GM12892 (cell line): ENCODE measurements around the gene AWAT2.

Experiments
- POLR2A ChIP-seq: IDR thresholded peaks from 2 replicates; pipeline ENCODE4 v1.6.1; 2011; ENCODE audit warnings: low read depth, low read length, control low read depth
- POLR2AphosphoS5 ChIP-seq: IDR thresholded peaks from 2 replicates; pipeline ENCODE4 v1.6.1; 2011; ENCODE audit warnings: low read depth, low read length, control low read depth

- TF ChIP-seq POLR2A (no peak), POLR2AphosphoS5 (no peak)
Observed at GRCh38 chrX:70001708-70002341, 47.9 kb downstream of the AWAT2 start.
